Smooth muscle cell (in vitro differentiated cells): ENCODE measurements around the gene GRIN2A. TPM values are rescaled to one million over a fixed set of nuclear protein-coding genes. Genes with fewer than 3 reads are reported as not detected.

ENCODE experiments used
- DNase-seq: peaks from one replicate; lab custom pipeline; 2025; ENCODE audit not compliant: unreplicated experiment; lab: John Stamatoyannopoulos, UW
- H2AFZ ChIP-seq: fragments of 200-600 bp; sonication (generic); 2 replicates; pipeline ENCODE4 v1.6.0; 2016; ENCODE audit warnings: antibody characterized with exemption, low read depth, mild to moderate bottlenecking
- H3F3A ChIP-seq: fragments of 200-600 bp; sonication (generic); 2 replicates; pipeline ENCODE4 v1.6.0; 2017; ENCODE audit warnings: antibody characterized with exemption, low read depth
- H3K27ac ChIP-seq: fragments of 200-600 bp; sonication (generic); 2 replicates; pipeline ENCODE4 v1.5.1; 2016; ENCODE audit warnings: low read depth, mild to moderate bottlenecking
- H3K27me3 ChIP-seq: fragments of 200-600 bp; sonication (generic); 2 replicates; pipeline ENCODE4 v1.6.1; 2016; ENCODE audit warnings: low read depth, mild to moderate bottlenecking
- H3K36me3 ChIP-seq: fragments of 200-600 bp; sonication (generic); 2 replicates; pipeline ENCODE4 v1.5.1; 2016; ENCODE audit warnings: low read depth
- H3K4me1 ChIP-seq: fragments of 200-600 bp; sonication (generic); 2 replicates; pipeline ENCODE4 v1.5.1; 2016; ENCODE audit warnings: low read depth
- H3K4me2 ChIP-seq: fragments of 200-600 bp; sonication (generic); 2 replicates; pipeline ENCODE4 v1.6.0; 2016; ENCODE audit warnings: mild to moderate bottlenecking
- H3K4me3 ChIP-seq: fragments of 200-600 bp; sonication (generic); 2 replicates; pipeline ENCODE4 v1.5.1; 2016; ENCODE audit warnings: mild to moderate bottlenecking
- H3K79me2 ChIP-seq: fragments of 200-600 bp; sonication (generic); 2 replicates; pipeline ENCODE4 v1.6.0; 2016; ENCODE audit warnings: low read depth, mild to moderate bottlenecking
- H3K9ac ChIP-seq: fragments of 200-600 bp; sonication (generic); 2 replicates; pipeline ENCODE4 v1.6.0; 2016; ENCODE audit warnings: low read depth
- H3K9me3 ChIP-seq: fragments of 200-600 bp; sonication (generic); replicated peaks from 2 replicates; pipeline ENCODE4 v1.5.1; 2016; ENCODE audit warnings: low read depth
- H4K20me1 ChIP-seq: fragments of 200-600 bp; sonication (generic); 2 replicates; pipeline ENCODE4 v1.6.0; 2016; ENCODE audit warnings: low read depth
- CTCF ChIP-seq: fragments of 200-600 bp; sonication (generic); IDR thresholded peaks from 2 replicates; pipeline ENCODE4 v1.5.1; 2017; ENCODE audit warnings: borderline replicate concordance, mild to moderate bottlenecking, antibody characterized with exemption; ENCODE audit not compliant: insufficient read depth, poor library complexity, severe bottlenecking
- WGBS: methylation state at CpG from one replicate; pipeline ENCODE4 v1.1.7; 2016; ENCODE audit warnings: low lambda C conversion rate; 5-methylcytosine and 5-hydroxymethylcytosine counted together
- polyA plus RNA-seq: library from polyadenylated mRNA; unstranded; fragments of >200 nt; fragmentation: Nextera tagmentation; extraction: Ambion mirVana; gene quantifications from 2 replicates; pipeline ENCODE4 v1.2.1, GENCODE V29; 2016
- total RNA-seq: library from RNA; depleted of rRNA; stranded (reverse); fragments of >200 nt; gene quantifications from 2 replicates; pipeline ENCODE4 v1.2.3, GENCODE V29; 2014

The GRIN2A gene
- total and polyA plus RNA-seq, 2 experiments from 2014 or later: 0.02 to 0.13 TPM

DNA sequence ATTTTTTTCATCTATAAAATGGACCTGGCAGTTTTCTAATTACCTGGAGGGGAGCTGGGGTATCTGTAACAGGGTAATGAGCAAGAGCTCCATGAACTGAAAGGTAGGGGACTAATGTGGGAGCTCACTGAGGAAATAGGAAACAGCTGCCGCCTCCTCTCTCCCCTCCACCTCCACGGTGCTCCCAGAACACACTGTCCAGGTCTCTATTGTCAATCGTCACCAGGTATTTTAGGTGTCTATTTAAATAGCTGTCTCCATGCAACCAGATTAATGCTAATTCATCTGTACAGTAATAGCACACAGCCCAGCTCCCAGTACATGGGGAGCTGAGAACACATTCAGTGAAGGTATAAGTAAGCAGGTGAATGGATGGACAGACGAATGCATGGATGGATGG is 233.3 kb downstream of the GRIN2A start:
- no peak overlapping the region for H3K9ac ChIP-seq
- 90% methylated on average over 4 of the region's 4 CpGs for WGBS
- H3K36me3 ChIP-seq: no peaks in the 10 kb centered on the region
- H3K79me2 ChIP-seq: no peaks in the 10 kb centered on the region
- TF ChIP-seq CTCF: no peak
- no peaks in the 10 kb centered on the region for H3K4me1 ChIP-seq
- H3K4me3 ChIP-seq: no peak overlapping the region
- no peaks in the 10 kb centered on the region for H3F3A ChIP-seq
- no peak overlapping the region for H3K27ac ChIP-seq
- H3K4me2 ChIP-seq: no peak overlapping the region
- H3K27me3 ChIP-seq: no peaks in the 10 kb centered on the region
- H4K20me1 ChIP-seq: no peaks in the 10 kb centered on the region
- no peaks in the 10 kb centered on the region for H3K9me3 ChIP-seq
- no peak for DNase-seq
- no peak overlapping the region for H2AFZ ChIP-seq

GRCh38 chr16:9946022-9946720 is 236.1 kb downstream of the GRIN2A start:
- no peaks in the 10 kb centered on the region for H3K79me2 ChIP-seq
- no peak overlapping the region for H3K27ac ChIP-seq
- TF ChIP-seq CTCF: no peak
- H3K9ac ChIP-seq: no peak overlapping the region
- WGBS: 90% methylated on average over 3 of the region's 3 CpGs
- H4K20me1 ChIP-seq: no peaks in the 10 kb centered on the region
- H3K36me3 ChIP-seq: no peaks in the 10 kb centered on the region
- no peak overlapping the region for H2AFZ ChIP-seq
- H3K4me2 ChIP-seq: no peak overlapping the region
- DNase-seq: no peak
- no peaks in the 10 kb centered on the region for H3K4me1 ChIP-seq
- H3K27me3 ChIP-seq: no peaks in the 10 kb centered on the region
- no peak overlapping the region for H3K4me3 ChIP-seq
- no peaks in the 10 kb centered on the region for H3F3A ChIP-seq
- no peaks in the 10 kb centered on the region for H3K9me3 ChIP-seq

DNA sequence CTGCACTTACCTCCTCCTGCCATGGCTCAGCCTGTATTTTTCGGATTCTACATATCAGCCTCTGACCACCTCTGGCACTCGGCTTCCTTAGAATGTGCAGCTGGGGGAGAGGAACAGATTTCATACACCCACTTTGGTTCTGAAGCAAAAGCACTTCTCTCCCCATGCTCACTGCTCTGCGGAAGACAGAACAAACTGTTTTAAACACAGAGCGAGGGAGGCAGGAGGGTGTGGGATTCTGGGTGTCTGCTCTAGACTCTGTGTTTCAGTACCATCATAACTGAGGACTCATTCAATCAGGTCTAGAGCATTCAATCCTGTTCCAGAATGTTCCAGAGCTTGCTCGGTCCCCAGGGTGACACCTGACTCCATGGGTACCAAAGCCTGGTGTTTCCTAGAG is 239.1 kb downstream of the GRIN2A start:
- WGBS: 84% methylated on average over 5 of the region's 5 CpGs
- no peaks in the 10 kb centered on the region for H3K36me3 ChIP-seq
- DNase-seq: no peak

More for the DNA sequence above, 239.1 kb downstream of the GRIN2A start:
- Histone ChIP-seq H3K4me1 (no peaks in the 10 kb centered on the region), H3F3A (no peaks in the 10 kb centered on the region), H3K79me2 (no peaks in the 10 kb centered on the region), H4K20me1 (no peaks in the 10 kb centered on the region), H3K4me3 (no peak overlapping the region), H3K9me3 (no peaks in the 10 kb centered on the region), H3K4me2 (no peak overlapping the region), H3K27ac (no peak overlapping the region), H3K9ac (no peak overlapping the region), H2AFZ (no peak overlapping the region), H3K27me3 (no peaks in the 10 kb centered on the region)
- no peak for TF ChIP-seq CTCF
